GM19397 (cell line): Measurements from ENCODE around the gene CD109.
"Not testable (repeated sequence)": the region's sequence is repeated elsewhere in the genome, so short reads cannot be mapped to it uniquely, and the experiment has no call there.

Experiments used
- ATAC-seq: cut with Tn5 transposase; IDR thresholded peaks from one replicate; pipeline ENCODE4 v1.9.1; 2021; ENCODE audit warnings: mild to moderate bottlenecking, moderate library complexity; ENCODE audit not compliant: unreplicated experiment

CD109 gene

DNA sequence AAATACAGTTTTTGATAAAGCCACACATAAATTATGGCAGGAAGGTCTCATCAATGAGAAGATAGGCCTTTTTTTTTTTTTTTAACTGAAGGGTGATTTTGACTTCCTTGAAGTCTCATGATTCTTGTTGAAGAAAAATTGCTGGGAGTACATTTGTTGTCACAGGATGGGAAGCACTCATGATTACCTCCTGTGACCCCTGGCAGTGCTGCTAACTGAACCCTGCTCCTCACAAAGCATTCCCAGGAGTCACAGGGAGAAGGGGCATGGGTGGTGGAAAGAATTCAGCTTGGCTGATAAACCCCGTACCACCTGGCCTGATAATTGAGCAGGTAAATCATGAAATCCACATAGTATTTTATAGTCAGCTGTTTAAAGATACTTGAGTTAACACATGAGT is 86.9 kb downstream of the CD109 start:
- ATAC-seq: no peak

DNA sequence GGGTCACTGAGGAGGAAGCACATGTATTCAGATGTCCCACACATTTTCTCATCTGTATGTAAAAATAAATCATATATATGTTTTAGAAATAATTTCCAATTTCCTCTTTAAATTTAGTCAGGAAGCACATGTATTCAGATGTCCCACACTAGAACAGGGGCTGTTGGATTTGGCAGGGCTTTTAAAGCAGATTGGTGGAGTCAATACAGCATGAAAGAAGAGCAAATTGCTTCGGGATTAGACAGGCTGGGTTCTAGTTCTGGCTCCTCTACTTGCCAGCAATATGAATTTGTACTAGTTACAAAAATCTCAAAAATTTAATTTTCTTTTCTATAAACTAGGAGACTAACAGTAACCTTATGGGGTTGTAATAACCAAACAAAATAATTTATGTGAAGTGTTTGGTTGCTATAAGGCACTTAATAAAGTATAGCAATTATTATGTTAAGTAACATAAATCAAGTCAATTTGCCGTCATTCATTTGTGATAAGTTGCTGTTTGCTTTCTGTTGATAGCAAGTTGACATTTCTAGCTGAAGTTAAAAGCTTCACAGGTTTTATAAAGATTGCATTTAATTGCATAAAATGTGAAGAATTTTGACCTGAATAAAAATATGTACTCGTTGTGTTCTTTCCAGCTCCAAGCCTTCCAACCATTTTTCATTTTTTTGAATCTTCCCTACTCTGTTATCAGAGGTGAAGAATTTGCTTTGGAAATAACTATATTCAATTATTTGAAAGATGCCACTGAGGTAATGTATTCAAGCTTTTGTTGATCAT is 88.9 kb downstream of the CD109 start:
- no peak for ATAC-seq

DNA sequence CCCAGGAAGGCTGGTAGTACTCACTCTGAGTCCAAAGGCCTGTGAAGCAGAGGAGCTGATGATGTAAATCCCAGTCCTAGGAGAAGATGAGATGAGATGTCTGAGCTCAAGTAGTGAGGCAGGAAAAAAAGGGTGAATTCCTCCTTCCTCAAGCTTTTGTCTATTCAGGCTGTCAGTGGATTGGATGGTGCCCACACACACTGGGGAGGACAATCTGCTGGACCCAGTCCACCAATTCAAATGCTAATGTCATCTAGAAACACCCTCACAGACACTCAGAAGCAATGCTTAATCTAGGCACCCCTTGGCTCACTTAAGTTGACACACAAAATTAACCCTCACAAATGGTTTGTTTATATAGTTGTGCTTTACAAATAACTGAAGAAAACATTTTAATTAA is 94.6 kb downstream of the CD109 start:
- no peak for ATAC-seq

DNA sequence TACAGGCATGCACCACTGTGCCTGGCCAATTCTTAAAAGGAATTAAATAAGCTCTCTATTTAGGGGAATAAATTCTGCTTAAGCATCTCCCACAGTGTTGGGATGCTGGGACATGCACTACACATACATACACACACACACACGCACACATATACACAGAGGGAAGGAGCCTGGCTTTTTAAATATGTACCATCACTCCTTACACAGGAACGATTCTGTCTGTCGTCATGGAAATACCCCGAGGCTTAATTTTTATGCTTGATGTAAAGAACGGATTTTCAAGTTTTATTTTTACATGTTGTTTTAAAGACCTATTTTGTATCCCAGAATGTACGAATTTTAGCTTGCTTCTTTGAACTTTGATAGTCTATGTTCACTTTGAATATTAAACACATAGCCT is 95.3 kb downstream of the CD109 start:
- ATAC-seq: no peak

DNA sequence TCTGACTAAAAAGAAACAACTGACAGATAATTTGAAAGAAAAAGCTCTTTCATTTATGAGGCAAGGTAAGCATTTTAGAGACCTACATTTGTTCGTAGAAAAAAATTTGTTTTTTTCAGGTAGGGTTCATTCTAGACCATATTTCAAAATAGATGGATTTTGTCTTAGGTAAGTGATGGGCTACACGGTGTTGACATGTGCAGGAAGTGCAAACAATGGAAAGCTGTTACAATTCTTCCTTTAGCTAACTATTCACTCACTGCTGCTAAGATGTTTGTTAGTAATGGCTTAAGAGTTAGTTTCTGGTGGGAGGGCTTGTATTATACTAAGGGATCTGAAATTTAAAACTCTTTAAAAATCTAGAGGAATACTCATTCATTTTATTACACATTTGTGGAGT is 96.7 kb downstream of the CD109 start:
- ATAC-seq: no peak

DNA sequence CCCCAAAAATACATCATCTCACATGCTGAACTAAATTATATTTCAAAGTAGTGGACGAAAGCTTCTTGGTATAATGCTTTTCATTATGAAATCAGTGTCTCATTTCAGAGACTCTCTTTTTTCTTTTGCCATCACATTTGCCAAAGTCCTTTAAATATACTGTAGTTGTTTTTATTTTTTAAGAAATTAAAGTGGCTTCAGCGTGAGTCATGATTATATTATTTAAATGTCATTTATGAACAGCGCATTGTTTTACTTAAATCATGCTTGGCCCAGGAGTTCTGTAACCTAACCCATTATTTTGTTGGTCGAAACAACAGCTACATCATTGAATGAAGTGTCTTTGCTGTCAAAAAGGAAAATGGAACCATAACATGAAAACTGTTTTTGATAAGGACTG is 100.9 kb downstream of the CD109 start:
- no peak for ATAC-seq

DNA sequence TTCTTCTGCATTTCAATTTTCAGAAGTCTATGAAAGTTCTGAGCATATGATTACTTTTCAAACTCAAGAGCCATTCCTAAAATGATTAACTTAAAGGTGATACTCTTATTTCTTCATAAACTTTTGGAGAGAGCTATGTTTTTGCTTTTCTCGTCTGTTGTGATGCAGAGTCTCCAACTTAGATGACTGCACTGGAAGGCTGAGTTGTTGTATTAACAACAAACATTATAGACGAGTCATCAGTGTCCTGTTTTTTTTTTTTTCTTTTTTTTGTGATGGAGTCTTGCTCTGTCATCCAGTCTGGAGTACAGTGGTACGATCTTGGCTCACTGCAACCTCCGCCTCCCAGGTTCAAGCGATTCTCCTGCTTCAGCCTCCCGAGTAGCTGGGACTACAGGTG is 101.9 kb downstream of the CD109 start:
- ATAC-seq: no peak

DNA sequence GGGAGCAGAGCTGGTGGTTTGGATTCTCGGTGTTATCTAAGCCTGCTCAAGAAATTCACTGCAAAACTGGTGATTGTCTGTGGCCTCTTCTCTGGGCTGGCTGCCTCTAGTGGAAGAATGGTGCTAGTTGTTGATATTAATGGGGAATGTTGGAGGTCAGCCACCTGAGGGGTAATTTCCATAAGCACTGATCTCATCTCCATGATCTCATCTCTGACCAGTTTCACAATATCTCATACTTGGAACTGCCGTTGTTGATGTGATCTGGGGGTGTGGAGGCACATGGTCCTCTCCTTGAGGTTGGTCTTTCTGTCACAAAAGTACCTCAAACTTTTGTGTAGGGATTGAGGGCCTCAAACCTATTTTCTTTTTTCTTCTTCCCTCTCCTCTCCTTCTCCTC is 102.6 kb downstream of the CD109 start:
- ATAC-seq: peak; percentile 62

DNA sequence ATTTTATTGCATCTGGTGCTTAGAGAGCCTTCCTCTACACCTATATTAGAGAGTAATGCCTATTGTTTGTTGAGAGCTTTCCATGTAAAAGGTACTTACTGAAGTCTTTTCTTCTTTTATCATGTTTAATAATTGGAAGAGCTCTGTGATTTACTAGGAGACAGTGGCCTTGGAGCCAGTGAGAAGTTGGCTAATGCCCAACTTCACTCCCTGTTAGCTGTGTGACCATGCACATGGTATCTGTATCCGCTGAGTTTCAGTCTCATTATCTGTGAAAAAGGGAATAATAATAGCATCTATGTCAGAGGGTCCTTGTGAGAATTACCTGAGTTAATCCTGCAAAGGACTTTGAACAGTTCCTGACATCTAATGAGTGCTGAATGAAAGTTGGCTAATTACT is 105.0 kb downstream of the CD109 start:
- no peak for ATAC-seq

DNA sequence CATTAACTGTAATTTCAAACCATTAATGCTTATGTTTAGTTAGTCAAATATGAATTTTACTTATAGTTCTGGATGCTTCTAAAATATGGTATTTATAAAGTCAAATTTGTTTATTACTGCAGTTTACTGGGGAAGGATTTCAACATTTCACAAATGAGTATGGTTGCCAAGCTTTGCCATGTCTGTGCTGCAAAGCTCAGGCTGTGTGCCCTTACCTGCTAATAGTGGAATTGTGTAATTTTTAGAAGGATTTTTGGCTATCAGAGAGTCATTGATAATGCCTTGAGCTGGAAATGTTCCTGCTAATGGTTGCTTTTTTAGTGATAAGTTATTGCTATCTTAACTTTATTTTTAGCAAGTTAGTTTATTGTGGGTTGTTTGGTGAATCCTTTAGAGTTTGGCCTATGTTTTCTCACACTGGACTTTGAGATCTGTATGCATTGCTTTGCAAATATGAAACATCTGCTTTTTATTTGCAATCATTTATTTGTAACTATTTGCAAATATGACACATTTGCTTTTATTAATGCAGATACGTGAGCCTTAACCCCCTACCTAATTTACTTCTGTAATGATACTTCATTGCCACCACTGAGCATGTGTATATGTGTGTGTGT is 105.8 kb downstream of the CD109 start:
- no peak for ATAC-seq

DNA sequence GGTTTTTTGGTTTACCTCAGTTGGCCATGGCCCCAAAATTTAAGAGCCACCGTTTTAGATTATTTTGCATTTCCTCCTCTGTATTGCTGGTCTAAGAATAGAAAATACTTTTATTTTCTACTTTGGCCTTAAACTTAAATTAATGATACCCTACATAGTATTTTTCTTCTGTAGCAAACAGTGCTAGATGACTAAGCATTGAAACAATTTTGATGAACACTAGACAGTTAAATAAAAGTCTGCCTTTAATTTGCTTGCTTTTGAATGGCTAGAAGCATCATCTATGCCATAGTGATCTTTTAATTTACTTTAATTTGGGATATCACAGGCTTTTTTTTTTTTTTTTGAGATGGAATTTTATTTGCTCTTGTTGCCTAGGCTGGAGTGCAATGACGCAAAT is 106.4 kb downstream of the CD109 start:
- no peak for ATAC-seq

DNA sequence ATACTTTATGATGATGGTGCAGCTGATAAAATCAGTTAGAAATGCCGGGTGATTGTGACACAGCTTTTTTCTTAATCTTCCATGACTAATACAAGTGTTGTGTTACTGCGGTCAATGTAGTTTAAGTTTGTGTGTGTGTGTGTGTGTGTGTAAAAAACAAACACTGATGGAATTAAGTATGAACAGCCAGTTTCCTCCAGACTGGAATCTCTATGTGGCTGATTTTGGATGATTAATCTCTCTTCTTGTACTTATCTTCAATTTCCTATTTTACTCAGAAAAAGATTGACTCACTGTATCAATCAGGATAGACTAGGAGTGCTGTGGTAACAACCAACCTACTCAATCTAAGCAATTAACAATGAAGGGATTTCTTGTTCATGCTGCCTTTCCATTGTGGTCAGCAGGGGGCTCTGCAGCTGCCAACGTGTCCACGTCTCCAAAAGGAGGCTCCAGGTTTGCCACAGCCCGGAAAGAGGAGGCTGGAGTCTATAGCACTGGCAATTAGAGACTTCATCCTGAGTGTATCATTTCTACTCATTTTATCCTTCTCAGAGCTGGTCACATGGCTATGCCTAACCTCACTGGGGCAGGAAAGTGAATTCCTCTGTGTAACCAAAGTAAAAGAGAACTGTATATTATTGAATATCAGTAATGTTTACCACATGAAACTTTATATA is 107.7 kb downstream of the CD109 start:
- ATAC-seq: no peak

DNA sequence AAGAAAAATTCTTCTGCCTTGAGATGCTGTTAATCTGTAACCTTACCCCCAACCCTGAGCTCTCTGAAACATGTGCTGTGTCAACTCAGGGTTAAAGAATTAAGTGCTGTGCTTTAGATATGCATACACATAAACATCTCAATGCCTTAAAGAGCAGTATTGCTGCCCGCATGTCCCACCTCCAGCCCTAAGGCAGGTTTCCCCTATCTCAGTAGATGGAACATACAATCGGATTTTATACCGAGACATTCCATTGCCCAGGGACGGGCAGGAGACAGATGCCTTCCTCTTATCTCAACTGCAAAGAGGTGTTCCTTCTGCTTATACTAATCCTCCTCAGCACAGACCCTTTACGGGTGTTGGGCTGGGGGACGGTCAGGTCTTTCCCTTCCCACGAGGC is 109.2 kb downstream of the CD109 start:
- ATAC-seq: not testable (repeated sequence)

DNA sequence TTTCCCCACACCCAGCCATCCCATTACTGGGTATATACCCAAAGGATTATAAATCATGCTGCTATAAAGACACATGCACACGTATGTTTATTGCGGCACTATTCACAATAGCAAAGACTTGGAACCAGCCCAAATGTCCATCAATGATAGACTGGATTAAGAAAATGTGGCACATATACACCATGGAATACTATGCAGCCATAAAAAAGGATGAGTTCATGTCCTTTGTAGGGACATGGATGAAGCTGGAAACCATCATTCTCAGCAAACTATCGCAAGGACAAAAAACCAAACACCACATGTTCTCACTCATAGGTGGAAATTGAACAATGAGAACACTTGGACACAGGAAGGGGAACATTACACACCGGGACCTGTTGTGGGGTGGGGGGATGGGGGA is 110.0 kb downstream of the CD109 start:
- not testable (repeated sequence) for ATAC-seq

DNA sequence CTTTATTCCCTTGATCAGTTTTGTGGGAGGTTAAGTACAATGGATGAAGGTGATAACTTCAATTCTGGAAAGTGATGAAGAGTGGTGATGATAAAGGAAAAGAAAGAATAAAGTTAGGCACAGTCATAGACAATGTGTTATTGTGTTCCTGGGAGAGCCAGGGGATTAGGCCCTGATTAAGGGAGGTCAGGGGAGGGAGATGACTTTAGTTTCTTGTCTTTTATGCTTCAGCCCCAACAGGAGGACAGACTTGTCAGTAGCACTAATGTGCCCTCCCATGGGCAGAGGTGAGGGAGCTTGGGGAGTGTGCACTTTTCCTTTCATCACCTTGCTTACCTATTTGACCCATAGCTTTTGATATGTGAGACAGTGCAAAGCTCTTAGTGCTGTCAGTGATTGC is 115.7 kb downstream of the CD109 start:
- ATAC-seq: no peak

DNA sequence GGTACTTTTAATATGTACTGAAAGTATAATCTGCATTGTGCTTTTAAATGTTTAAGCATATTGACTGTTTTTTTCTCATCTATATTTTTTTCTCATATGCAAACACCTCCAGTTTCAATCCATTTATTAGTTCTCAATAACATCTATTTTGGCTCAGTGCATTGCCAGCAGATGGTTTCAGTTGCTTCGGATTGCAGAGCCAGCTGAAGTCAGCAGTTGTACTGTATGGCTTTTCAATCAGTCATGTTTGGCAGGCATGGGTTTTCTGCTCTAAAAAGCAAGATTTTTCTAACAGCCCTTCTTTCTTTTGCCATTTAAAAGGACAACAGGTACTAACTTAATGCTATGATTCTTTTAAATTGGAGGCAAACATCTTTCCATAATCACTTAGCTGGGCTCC is 121.2 kb downstream of the CD109 start:
- no peak for ATAC-seq

DNA sequence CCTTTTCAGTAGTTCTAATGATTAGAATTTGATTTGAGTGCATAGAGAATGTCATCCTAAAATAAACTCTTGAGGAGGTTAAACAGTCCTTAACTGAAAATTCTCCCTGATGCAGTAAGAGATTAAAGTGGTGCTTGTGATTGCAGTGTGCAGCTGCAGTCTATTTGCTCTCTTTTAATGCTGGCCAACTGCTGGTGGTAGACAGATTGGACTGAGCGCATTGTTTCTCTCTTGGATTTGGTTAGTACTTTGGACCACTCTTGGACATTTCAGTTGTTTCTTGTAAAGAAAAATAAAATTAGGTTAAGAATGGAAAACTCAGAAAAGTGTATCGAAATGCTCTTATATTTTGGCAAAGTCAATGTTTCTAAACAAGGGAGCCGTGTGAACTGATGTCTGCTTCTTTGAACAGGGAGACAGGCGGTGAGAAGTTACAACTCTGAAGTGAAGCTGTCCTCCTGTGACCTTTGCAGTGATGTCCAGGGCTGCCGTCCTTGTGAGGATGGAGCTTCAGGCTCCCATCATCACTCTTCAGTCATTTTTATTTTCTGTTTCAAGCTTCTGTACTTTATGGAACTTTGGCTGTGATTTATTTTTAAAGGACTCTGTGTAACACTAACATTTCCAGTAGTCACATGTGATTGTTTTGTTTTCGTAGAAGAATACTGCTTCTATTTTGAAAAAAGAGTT is 127.2 kb downstream of the CD109 start:
- ATAC-seq: no peak

DNA sequence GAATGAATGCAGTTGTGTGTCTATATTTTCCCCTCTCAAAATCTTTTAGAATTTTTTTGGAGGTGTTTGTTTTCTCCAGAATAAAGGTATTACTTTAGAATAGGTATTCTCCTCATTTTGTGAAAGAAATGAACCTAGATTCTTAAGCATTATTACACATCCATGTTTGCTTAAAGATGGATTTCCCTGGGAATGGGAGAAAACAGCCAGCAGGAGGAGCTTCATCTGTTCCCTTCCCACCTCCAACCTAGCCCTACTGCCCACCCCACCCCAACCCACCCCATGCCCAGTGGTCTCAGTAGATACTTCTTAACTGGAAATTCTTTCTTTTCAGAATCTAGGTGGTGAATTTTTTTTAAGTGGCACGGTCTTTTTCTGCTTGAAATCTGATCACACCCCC is 127.8 kb downstream of the CD109 start:
- no peak for ATAC-seq

DNA sequence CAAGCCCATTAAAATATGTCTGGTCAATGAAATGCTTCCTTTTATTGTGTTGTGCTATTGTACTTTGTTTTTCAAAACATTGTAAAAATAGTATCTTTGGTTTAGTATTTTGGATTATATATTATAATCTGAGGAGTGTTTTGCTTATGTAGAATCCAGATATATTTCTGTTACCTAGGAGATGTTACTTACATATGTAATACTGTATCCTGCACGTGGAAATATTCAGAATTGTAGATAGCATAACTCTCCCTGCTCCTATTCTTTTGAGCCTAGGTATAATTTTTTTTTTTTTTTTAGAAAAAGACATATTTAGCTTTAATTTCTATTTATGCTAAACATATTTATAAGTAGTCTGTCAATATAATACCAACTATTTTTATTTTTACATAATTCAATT is 130.6 kb downstream of the CD109 start:
- ATAC-seq: no peak

DNA sequence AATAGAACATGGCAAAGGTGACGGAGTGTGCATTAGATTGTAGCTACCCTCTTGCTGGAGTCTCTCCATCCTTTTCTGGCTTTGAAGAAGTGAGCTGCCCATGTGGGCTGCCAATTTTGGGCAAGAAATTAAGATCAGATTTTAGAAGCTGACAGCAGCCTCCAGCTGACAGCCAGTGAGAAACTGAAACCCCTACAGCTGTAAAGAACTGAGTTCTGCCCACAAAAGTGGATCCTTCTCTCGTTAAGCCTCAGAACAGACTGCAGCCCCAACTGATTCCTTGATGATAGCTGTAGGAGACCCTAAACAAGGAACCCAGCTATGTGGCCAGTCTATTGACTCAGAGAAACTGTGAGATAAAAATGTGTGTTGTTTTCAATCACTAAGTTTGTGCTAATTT is 134.1 kb downstream of the CD109 start:
- no peak for ATAC-seq

DNA sequence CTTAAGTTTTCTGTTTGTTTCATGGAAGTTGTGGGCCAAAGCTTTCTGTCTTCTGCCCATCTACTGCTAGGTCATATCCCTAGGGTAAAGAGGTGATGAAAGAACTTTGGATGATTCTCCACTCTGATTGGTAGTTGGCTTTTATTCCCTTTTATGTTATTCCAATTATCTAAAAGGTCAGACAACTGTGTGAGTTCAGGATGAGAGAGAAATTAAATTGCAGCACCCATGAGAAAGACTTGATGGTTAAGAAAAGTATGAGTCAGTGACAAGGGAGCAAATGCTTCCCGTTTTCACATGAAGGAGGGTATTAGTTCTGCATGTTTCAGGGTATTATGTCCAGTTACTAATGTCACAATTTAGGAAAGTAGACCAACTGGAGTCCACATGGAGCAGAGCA is 136.3 kb downstream of the CD109 start:
- no peak for ATAC-seq

DNA sequence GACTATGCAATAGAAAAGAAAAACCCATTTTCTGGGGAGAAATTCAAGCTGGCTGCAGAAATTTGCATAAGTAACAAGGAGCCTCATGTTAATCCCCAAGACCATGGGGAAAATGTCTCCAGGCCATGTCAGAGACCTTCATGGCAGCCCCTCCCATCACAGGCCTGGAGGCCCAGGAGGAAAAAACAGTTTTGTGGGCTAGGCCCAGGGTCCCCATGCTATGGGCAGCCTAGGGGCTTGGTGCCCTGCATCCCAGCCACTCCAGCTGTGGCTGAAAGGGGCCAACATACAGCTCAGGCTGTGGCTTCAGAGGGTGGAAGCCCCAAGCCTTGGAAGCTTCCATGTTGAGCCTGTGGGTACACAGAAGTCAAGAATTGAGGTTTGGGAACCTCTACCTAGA is 148.7 kb downstream of the CD109 start:
- not testable (repeated sequence) for ATAC-seq
